Measurements from ENCODE around the gene SLC25A46. TPM values are rescaled to one million over a fixed set of nuclear protein-coding genes. Genes with fewer than 3 reads are reported as not detected.
"Not testable (repeated sequence)": the region's sequence is repeated elsewhere in the genome, so short reads cannot be mapped to it uniquely, and the experiment has no call there.

Gene SLC25A46
- total RNA-seq, 1 experiment from 2014 or later, result 121 TPM

GRCh38 chr5:110769000-110769681 is 30.3 kb downstream of the SLC25A46 start:
- Histone ChIP-seq H3K9me3 (ENCODE audit: low read length) (no peaks in the 10 kb centered on the region), H3K27ac (ENCODE audit: low read length) (no peak overlapping the region), H3K4me2 (ENCODE audit: low read depth, low read length, poor library complexity, severe bottlenecking) (no peak overlapping the region), H3K4me3 (ENCODE audit: low read length) (no peak overlapping the region), H3K27me3 (ENCODE audit: low read length) (no peaks in the 10 kb centered on the region), H4K20me1 (ENCODE audit: insufficient read depth, low read depth, low read length) (no peaks in the 10 kb centered on the region), H3K9ac (ENCODE audit: low read length) (no peak overlapping the region), H3K9me2 (replicated peaks; ENCODE audit: insufficient read depth, low read length) (no peaks in the 10 kb centered on the region), H3K79me2 (ENCODE audit: low read length) (no peaks in the 10 kb centered on the region), H3K36me3 (ENCODE audit: insufficient read depth, low read length) (no peaks in the 10 kb centered on the region), H2AFZ (ENCODE audit: low read length) (no peak overlapping the region), H3K4me1 (ENCODE audit: low read length) (no peaks in the 10 kb centered on the region)
- DNase-seq, result peak; percentile 25

GRCh38 chr5:110770286-110770685 is 31.5 kb downstream of the SLC25A46 start:
- H2AFZ ChIP-seq (ENCODE audit: low read length), result no peak overlapping the region
- H3K27me3 ChIP-seq (ENCODE audit: low read length), result no peaks in the 10 kb centered on the region
- no peak overlapping the region for H3K9ac ChIP-seq (ENCODE audit: low read length)
- H3K79me2 ChIP-seq (ENCODE audit: low read length), result no peaks in the 10 kb centered on the region
- H3K9me2 ChIP-seq (replicated peaks; ENCODE audit: insufficient read depth, low read length), result no peaks in the 10 kb centered on the region
- no peaks in the 10 kb centered on the region for H3K36me3 ChIP-seq (ENCODE audit: insufficient read depth, low read length)
- no peaks in the 10 kb centered on the region for H3K4me1 ChIP-seq (ENCODE audit: low read length)
- no peaks in the 10 kb centered on the region for H4K20me1 ChIP-seq (ENCODE audit: insufficient read depth, low read depth, low read length)
- H3K4me2 ChIP-seq (ENCODE audit: low read depth, low read length, poor library complexity, severe bottlenecking), result no peak overlapping the region
- H3K9me3 ChIP-seq (ENCODE audit: low read length), result no peaks in the 10 kb centered on the region
- DNase-seq, result no peak
- H3K27ac ChIP-seq (ENCODE audit: low read length), result no peak overlapping the region
- H3K4me3 ChIP-seq (ENCODE audit: low read length), result no peak overlapping the region

- Histone ChIP-seq H3K4me1 (ENCODE audit: low read length) (no peaks in the 10 kb centered on the region), H3K4me3 (ENCODE audit: low read length) (no peak overlapping the region), H3K9me2 (replicated peaks; ENCODE audit: insufficient read depth, low read length) (no peaks in the 10 kb centered on the region), H3K27ac (ENCODE audit: low read length) (no peak overlapping the region), H3K9me3 (ENCODE audit: low read length) (no peaks in the 10 kb centered on the region), H3K27me3 (ENCODE audit: low read length) (no peaks in the 10 kb centered on the region), H3K9ac (ENCODE audit: low read length) (no peak overlapping the region), H3K36me3 (ENCODE audit: insufficient read depth, low read length) (no peaks in the 10 kb centered on the region), H2AFZ (ENCODE audit: low read length) (no peak overlapping the region), H3K79me2 (ENCODE audit: low read length) (no peaks in the 10 kb centered on the region), H4K20me1 (ENCODE audit: insufficient read depth, low read depth, low read length) (no peaks in the 10 kb centered on the region), H3K4me2 (ENCODE audit: low read depth, low read length, poor library complexity, severe bottlenecking) (no peak overlapping the region)
- DNase-seq, result no peak
Observed at GRCh38 chr5:110784901-110785300, 46.1 kb downstream of the SLC25A46 start.

GRCh38 chr5:110785356-110785755 is 46.5 kb downstream of the SLC25A46 start:
- no peak overlapping the region for H3K9ac ChIP-seq (ENCODE audit: low read length)
- H2AFZ ChIP-seq (ENCODE audit: low read length), result no peak overlapping the region
- H3K36me3 ChIP-seq (ENCODE audit: insufficient read depth, low read length), result no peaks in the 10 kb centered on the region
- no peak overlapping the region for H3K4me3 ChIP-seq (ENCODE audit: low read length)
- no peaks in the 10 kb centered on the region for H3K79me2 ChIP-seq (ENCODE audit: low read length)
- no peak overlapping the region for H3K27ac ChIP-seq (ENCODE audit: low read length)
- H3K9me3 ChIP-seq (ENCODE audit: low read length), result no peaks in the 10 kb centered on the region
- H3K27me3 ChIP-seq (ENCODE audit: low read length), result no peaks in the 10 kb centered on the region
- H3K4me2 ChIP-seq (ENCODE audit: low read depth, low read length, poor library complexity, severe bottlenecking), result no peak overlapping the region
- no peak for DNase-seq
- no peaks in the 10 kb centered on the region for H3K9me2 ChIP-seq (replicated peaks; ENCODE audit: insufficient read depth, low read length)
- no peaks in the 10 kb centered on the region for H4K20me1 ChIP-seq (ENCODE audit: insufficient read depth, low read depth, low read length)
- H3K4me1 ChIP-seq (ENCODE audit: low read length), result no peaks in the 10 kb centered on the region

- H3K9me3 ChIP-seq (ENCODE audit: low read length); H2AFZ ChIP-seq (ENCODE audit: low read length); H3K27me3 ChIP-seq (ENCODE audit: low read length); DNase-seq; H3K79me2 ChIP-seq (ENCODE audit: low read length); H3K9me2 ChIP-seq (replicated peaks; ENCODE audit: insufficient read depth, low read length); H3K9ac ChIP-seq (ENCODE audit: low read length); H3K4me2 ChIP-seq (ENCODE audit: low read depth, low read length, poor library complexity, severe bottlenecking); H3K36me3 ChIP-seq (ENCODE audit: insufficient read depth, low read length); H3K4me3 ChIP-seq (ENCODE audit: low read length); H4K20me1 ChIP-seq (ENCODE audit: insufficient read depth, low read depth, low read length); H3K4me1 ChIP-seq (ENCODE audit: low read length); H3K27ac ChIP-seq (ENCODE audit: low read length): not testable (repeated sequence)
Observed at GRCh38 chr5:110788006-110788405, 49.2 kb downstream of the SLC25A46 start.

- no peaks in the 10 kb centered on the region for H3K36me3 ChIP-seq (ENCODE audit: insufficient read depth, low read length)
- no peak overlapping the region for H3K9ac ChIP-seq (ENCODE audit: low read length)
- H2AFZ ChIP-seq (ENCODE audit: low read length), result no peak overlapping the region
- no peak overlapping the region for H3K4me2 ChIP-seq (ENCODE audit: low read depth, low read length, poor library complexity, severe bottlenecking)
- H3K9me2 ChIP-seq (replicated peaks; ENCODE audit: insufficient read depth, low read length), result no peaks in the 10 kb centered on the region
- H3K79me2 ChIP-seq (ENCODE audit: low read length), result no peaks in the 10 kb centered on the region
- no peak overlapping the region for H3K27ac ChIP-seq (ENCODE audit: low read length)
- H3K27me3 ChIP-seq (ENCODE audit: low read length), result no peaks in the 10 kb centered on the region
- no peaks in the 10 kb centered on the region for H3K9me3 ChIP-seq (ENCODE audit: low read length)
- H3K4me3 ChIP-seq (ENCODE audit: low read length), result no peak overlapping the region
- no peaks in the 10 kb centered on the region for H3K4me1 ChIP-seq (ENCODE audit: low read length)
- DNase-seq, result peak; percentile 44
- no peaks in the 10 kb centered on the region for H4K20me1 ChIP-seq (ENCODE audit: insufficient read depth, low read depth, low read length)
Observed at GRCh38 chr5:110790673-110791072, 51.9 kb downstream of the SLC25A46 start.

- Histone ChIP-seq H3K79me2 (ENCODE audit: low read length) (no peaks in the 10 kb centered on the region), H3K9me2 (replicated peaks; ENCODE audit: insufficient read depth, low read length) (no peaks in the 10 kb centered on the region; the same call in 1 of the 2 replicates), H3K27ac (ENCODE audit: low read length) (no peak overlapping the region), H3K4me1 (ENCODE audit: low read length) (no peaks in the 10 kb centered on the region), H3K9ac (ENCODE audit: low read length) (no peak overlapping the region), H3K4me3 (ENCODE audit: low read length) (no peak overlapping the region), H3K27me3 (ENCODE audit: low read length) (no peaks in the 10 kb centered on the region), H3K4me2 (ENCODE audit: low read depth, low read length, poor library complexity, severe bottlenecking) (no peak overlapping the region), H3K9me3 (ENCODE audit: low read length) (peaks cover 19% of the 10 kb centered on the region), H3K36me3 (ENCODE audit: insufficient read depth, low read length) (no peaks in the 10 kb centered on the region), H2AFZ (ENCODE audit: low read length) (no peak overlapping the region), H4K20me1 (ENCODE audit: insufficient read depth, low read depth, low read length) (no peaks in the 10 kb centered on the region)
- DNase-seq, result no peak
Observed at GRCh38 chr5:110802998-110803397, 64.2 kb downstream of the SLC25A46 start.

- H3K36me3 ChIP-seq (ENCODE audit: insufficient read depth, low read length), result no peaks in the 10 kb centered on the region
- no peaks in the 10 kb centered on the region for H3K4me1 ChIP-seq (ENCODE audit: low read length)
- H3K27ac ChIP-seq (ENCODE audit: low read length), result no peak overlapping the region
- no peak overlapping the region for H2AFZ ChIP-seq (ENCODE audit: low read length)
- H3K79me2 ChIP-seq (ENCODE audit: low read length), result no peaks in the 10 kb centered on the region
- no peak overlapping the region for H3K4me3 ChIP-seq (ENCODE audit: low read length)
- peaks cover 19% of the 10 kb centered on the region for H3K9me3 ChIP-seq (ENCODE audit: low read length)
- H4K20me1 ChIP-seq (ENCODE audit: insufficient read depth, low read depth, low read length), result no peaks in the 10 kb centered on the region
- DNase-seq, result no peak
- H3K9ac ChIP-seq (ENCODE audit: low read length), result no peak overlapping the region
- H3K27me3 ChIP-seq (ENCODE audit: low read length), result no peaks in the 10 kb centered on the region
- H3K9me2 ChIP-seq (replicated peaks; ENCODE audit: insufficient read depth, low read length), result no peaks in the 10 kb centered on the region; the same call in 1 of the 2 replicates
- H3K4me2 ChIP-seq (ENCODE audit: low read depth, low read length, poor library complexity, severe bottlenecking), result no peak overlapping the region
Observed at GRCh38 chr5:110803467-110804326, 64.9 kb downstream of the SLC25A46 start.

Measured in Karpas-422 (cell line).